Measurements from ENCODE around the gene SLCO4A1.

Gene SLCO4A1

DNA sequence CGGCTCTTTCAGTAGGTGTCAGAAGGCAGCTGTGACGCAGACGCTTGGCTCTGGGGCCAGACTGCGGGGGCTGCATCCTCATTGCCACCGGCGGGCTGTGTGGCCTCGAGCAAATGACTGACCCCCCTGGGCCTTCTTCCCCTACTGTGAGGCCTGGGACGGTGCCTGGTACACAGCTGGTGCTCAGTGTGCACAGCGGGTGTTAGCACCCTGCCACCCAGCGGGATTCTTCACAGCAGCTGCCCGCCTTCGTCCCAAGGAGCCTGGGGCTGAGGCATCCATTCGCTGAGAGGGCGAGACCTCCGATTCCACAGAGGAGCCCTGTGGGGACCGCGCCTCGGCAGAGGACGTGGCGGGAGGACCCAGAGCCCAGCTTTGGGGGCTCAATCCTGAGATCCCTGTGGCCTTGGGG is 10.6 kb downstream of the SLCO4A1 start:
- no peak for DNase-seq

GRCh38 chr20:62653373-62653772 is 11.1 kb downstream of the SLCO4A1 start:
- DNase-seq: no peak

DNA sequence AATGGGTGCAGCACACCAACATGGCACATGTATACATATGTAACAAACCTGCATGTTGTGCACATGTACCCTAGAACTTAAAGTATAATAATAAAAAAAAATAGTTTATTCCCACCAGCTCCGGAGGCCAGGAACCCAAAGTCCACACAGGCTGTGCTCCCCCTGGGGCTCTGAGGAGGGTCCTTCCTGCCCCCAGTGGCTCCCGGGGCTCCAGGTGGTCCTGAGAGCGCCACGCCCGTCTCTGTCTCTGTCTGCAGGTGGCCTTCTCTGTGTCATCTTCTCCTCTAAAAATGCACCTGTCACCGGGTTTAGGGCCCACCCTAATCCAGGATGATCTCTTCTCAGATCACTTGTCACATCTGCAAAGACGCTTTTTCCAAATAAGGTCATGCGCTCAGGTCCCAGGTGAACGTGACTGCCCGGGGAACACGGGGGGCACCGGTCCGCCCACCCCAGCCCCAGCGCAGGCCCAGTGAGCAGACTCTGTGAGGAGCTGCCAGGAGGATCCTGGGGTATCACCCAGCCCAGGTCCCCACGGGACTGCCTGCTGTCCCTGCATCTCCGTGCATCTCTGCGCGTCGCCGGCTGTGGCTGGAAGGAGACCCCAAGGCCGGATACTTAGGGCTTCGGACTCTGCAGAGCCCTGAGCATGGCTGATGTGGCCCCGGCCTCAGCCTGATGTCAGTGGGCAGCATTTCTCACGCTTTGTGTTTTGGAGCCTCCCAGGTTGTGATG is 11.8 kb downstream of the SLCO4A1 start:
- no peak for DNase-seq

- no peak for DNase-seq
These were observed 13.2 kb downstream of the SLCO4A1 start for GRCh38 chr20:62655282-62656196.

DNA sequence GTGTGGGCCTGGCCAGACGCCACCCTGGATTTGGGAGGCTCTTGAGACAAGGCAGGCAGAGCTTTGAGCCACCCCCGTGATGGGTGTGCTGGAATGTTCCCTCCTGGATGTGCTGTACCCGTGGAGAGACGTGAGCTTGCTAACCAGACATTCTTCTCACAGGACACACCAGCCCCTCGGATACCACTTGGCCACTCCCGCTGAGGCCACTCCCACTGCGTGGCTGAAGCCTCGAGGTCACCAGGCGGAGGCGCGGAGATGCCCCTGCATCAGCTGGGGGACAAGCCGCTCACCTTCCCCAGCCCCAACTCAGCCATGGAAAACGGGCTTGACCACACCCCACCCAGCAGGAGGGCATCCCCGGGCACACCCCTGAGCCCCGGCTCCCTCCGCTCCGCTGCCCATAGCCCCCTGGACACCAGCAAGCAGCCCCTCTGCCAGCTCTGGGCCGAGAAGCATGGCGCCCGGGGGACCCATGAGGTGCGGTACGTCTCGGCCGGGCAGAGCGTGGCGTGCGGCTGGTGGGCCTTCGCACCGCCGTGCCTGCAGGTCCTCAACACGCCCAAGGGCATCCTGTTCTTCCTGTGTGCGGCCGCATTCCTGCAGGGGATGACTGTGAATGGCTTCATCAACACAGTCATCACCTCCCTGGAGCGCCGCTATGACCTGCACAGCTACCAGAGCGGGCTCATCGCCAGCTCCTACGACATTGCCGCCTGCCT is 14.1 kb downstream of the SLCO4A1 start:
- DNase-seq: no peak

GRCh38 chr20:62656919-62657588 is 14.8 kb downstream of the SLCO4A1 start:
- DNase-seq: no peak

GRCh38 chr20:62657589-62657942 is 15.3 kb downstream of the SLCO4A1 start:
- DNase-seq: no peak

DNA sequence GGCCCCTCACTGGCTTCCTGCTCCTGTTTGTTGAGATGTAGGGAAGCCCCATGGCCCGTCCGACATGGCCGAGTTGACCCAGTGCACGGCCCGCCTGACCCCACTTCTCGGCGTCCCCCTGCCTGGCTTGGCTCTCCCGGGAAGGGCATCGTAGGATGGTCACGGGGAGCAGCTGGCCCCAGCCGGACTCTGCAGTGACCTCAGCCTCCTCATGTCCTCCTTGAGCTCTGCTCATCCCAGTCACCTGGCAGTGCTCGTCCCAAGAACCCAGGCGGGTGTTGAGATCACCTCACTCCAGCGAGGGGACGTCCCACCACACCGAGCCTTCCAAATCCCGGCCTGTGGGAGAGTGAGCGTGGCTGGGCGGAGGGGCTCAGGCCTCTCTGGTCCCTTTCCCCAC is 15.7 kb downstream of the SLCO4A1 start:
- no peak for DNase-seq

DNA sequence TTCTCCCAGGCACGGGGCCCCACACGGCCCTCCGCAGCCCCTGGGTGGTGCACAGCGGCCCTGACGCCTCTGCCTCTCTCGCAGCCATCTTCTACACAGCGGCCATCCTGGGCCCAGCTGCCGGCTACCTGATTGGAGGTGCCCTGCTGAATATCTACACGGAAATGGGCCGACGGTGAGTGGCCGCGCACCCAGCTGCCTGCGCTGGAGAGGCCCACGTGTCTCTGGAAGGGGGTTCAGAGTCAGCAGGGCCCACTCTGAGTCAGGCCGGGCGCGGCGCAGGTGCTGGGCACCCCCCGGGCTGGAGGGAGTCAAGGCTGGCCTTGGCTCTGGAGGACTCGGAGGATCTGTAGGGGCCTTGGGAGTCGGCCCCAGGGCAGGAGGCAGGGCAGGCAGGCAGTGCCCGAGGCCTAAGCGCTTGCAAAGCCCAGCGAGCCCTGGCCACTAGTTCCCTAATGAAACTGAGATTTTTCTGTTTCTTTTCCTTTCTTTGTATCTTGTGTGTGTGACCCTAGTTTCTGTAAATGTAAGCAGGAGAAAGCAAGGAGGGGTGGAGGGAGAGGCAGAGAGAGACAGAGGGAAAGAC is 16.4 kb downstream of the SLCO4A1 start:
- no peak for DNase-seq

DNA sequence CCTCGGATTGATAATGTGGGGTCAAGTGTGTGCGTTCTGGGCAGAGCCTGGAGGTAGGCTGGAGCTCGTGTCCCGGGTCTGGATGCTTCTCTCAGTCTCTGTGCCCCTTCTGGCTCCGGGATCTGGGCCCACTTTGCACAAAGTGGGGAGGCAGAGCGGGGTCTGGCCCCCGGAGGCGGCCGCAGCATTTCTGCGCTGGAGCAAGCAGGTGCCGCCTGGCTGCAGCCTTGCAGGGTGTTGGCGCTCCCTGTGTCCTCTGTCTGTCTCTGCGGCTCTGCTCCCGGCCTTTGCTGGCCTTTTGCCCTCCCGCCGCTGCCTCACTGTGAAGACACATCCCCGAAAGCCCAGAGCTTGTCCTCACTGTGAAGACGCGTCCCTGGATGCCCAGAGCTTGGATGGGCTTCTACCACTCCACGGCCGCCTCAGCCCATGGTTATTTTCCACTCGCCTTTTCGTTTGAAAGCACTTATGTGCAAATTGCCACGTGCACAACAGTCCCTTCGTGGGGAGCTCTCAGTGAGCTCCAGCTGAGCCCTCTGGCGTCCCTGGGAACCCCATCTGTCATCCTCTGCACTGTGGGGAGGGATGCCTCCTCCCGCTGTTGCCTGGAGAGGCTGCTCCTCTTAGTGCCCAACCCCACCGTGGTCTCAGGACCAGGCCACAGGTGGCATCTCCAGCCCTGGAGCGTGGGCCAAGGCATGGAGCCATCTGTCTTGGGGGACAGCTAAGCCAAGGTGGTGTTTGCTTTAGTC is 17.4 kb downstream of the SLCO4A1 start:
- DNase-seq: peak; percentile 82 to 94

GRCh38 chr20:62660240-62660615 is 17.9 kb downstream of the SLCO4A1 start:
- no peak for DNase-seq

- DNase-seq: no peak
These were observed 18.5 kb downstream of the SLCO4A1 start for GRCh38 chr20:62660768-62661167.

DNA sequence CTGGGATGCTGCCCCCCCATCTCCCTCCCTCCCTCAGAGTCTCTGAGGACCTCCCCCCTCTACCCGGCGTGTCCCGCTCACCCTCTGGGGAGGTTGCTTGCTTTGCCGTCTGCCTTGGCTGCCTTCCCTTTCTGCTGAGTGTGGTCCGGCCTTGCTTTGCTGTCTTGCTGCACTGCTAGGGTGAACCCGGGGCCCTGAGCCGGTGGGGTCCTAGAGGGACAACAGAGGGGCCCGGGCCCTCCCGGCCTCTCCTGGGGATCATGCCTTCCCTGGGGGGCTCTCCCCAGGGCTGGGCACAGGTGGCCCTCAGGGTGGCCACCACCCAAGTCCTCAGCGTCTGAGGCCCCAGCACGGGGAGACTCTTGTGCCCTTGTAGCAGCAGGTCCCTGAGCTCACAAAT is 19.3 kb downstream of the SLCO4A1 start:
- DNase-seq: no peak

DNA sequence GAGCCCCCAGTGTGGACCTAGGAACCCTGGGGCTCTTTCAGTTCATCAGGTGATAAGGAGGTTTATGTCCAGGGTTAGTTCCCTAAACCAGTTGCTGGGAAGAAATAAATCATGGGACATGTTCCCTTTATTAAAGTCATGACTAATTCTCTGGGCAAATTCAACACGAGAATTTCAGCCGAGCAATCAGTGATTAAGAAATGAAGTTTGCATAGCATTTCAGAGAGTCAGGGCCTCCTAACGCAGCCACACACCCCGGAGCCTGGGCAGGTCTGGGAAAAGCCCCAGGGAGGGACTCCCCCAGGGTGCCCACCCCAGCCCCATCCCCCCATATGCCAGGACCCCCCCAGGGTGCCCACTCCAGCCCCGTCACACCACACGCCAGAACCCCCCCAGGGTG is 20.1 kb downstream of the SLCO4A1 start:
- no peak for DNase-seq

DNA sequence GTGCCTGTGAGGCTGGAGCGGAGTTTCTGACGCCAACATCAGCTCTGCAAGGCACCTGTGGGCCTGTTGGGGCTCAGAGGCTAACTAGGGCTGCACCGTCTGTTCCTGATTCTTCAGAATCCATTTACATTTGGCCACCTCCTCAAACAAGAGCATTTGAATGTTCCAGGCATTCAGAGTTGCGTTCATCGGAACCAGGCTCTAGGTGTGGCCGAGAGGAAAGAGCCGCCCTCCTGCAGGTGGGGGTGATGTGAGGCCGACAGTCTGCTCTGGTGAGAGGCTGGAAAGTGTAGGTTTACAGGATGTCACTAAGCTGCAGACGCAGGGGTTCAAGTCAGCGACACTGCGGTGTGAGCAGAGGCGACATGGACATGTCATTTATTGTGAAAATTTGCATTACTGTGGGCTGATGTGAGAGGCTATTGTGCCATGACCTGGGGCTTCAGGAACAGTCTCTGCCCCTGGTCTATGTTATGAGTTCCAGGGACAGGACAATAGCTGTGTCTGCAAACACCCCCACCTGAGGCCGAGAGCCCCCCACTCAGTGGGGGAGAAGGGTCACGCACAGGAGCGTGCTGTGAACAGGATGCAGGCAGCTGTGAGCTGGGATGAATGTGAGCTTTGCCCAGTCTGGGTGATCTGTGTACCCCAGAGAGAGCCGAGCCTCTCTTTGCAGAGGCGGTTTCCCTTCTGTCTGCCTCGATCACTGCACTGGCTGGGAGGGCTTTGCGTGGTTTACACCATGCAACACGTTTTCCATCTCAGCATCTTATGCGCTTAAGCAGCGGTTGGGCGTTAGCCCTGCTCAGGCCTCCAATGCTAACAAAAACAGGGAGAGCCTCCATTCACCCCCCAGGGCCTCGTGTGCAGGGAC is 21.1 kb downstream of the SLCO4A1 start:
- DNase-seq: no peak

GRCh38 chr20:62664019-62664971 is 22.0 kb downstream of the SLCO4A1 start:
- DNase-seq: no peak

GRCh38 chr20:62665153-62665754 is 23.0 kb downstream of the SLCO4A1 start:
- DNase-seq: no peak

- no peak for DNase-seq
These were observed 23.8 kb downstream of the SLCO4A1 start for GRCh38 chr20:62665826-62666735.

Data from NCI-H524 (cell line).